T-helper 1 cell treated with Interleukin-12 subunit alpha and Interleukin-12 subunit beta and Interleukin-4 antibody, amounts not matched to agents 30 ng/mL and 1 ng/mL, for 36 hours (primary cell): ENCODE measurements around the gene ZNF534. TPM values are rescaled to one million over a fixed set of nuclear protein-coding genes. Genes with fewer than 3 reads are reported as not detected.
"Not testable (repeated sequence)": the region's sequence is repeated elsewhere in the genome, so short reads cannot be mapped to it uniquely, and the experiment has no call there.

Source experiments
- intact Hi-C: fragments of 100-400 bp; cut with micrococcal nuclease; formaldehyde crosslinking; loops from one replicate; pipeline ENCODE4 v1.15.1; 2024
- total RNA-seq: library from RNA; stranded (reverse); gene quantifications from 2 replicates; pipeline ENCODE4 v1.2.3, GENCODE V29; 2022

ZNF534 gene
- total RNA-seq, 1 donor from 2014 or later = not detected

DNA sequence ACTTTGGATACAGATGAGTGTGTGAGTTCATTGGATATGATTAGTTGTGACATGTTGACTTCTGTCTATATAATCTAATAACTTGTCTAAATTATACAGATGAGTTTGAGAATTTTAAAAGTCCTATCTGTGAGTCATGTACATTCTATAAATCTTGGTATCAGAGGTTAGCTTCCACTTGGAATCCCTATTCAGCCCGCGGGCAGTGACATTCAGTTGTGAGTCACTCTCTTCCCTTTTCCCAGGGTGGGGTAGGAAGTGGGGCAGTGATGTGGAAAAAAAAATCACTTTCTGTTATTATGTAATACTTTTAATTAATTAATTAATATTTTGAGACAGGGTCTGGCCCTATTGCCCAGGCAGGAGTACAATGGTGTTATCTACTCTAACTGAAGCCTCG is 65.6 kb downstream of the ZNF534 start:
- intact Hi-C loops = no loop called here

DNA sequence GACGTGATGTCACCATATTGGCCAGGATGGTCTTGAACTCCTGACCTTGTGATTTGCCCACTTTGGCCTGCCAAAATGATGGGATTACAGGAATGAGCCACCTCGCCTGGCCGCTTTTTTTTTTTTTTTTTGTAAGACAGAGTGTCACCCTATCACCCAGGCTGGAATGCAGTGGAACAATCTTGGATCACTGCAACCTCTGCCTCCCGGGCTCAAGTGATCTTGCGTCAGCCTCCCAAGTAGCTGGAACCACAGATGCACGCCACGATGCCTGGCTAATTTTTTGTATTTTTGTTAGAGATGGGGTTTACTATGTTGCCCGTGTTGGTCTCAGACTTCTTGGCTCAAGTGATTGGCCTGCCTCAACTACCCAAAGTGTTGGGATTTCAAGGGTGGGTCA is 69.6 kb downstream of the ZNF534 start:
- intact Hi-C loops = no loop called here

DNA sequence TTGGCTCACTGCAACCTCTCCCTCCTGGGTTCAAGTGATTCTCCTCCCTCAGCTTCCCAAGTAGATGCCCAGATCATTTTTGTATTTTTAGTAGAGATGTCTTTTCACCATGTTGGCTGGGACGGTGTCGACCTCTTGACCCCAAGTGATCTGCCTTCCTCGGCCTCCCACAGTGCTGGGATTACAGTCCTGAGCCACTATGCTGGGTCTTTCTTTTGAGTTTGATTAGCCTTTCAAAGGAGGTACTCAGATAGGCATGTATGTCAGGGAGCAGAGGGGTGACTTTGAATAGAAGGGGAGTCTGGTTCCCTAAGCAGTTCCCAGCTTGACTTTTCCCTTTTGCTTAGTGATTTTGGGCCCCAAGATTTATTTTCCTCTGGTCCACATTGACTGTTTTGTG is 71.5 kb downstream of the ZNF534 start:
- intact Hi-C loops = not testable (repeated sequence)

DNA sequence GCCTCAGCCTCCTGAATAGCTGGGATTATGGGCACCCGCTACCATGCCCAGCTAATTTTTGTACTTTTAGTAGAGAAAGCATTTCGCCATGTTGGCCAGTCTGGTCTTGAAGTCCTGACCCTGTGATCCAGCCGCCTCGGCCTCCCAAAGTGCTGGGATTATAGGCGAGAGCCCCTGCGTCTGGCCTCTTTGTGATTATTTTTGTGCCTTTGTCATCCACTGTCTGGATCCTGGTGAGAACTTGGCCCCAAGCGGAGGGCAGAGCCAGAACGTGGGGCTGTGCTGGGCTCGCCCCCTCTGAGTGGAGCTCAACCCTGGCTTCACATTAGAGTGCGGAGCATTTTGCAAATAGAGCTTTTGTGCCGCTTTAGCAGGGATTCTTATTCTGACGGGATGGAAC is 72.0 kb downstream of the ZNF534 start:
- intact Hi-C loops = not testable (repeated sequence)

Other genes with a start within 250 kb of the ZNF534 start
- gene PPP2R1A, start 239.1 kb upstream of the ZNF534 start, total RNA-seq = 203 and 217 TPM in 2 replicates
- 15.9 and 18.4 TPM in 2 replicates for gene ZNF766, start 159.6 kb upstream of the ZNF534 start, total RNA-seq
- gene ZNF480, start 132.0 kb upstream of the ZNF534 start, total RNA-seq = 12.0 and 16.2 TPM in 2 replicates
- gene ZNF610, start 92.9 kb upstream of the ZNF534 start, total RNA-seq = 0.39 and 0.73 TPM in 2 replicates
- 7.6 and 9.0 TPM in 2 replicates for gene ZNF880, start 59.2 kb upstream of the ZNF534 start, total RNA-seq
- 12.4 and 14.1 TPM in 2 replicates for gene ZNF528, start 31.3 kb upstream of the ZNF534 start, total RNA-seq
- gene ZNF578, start 24.4 kb downstream of the ZNF534 start, total RNA-seq = 0.22 and 0.37 TPM in 2 replicates
- 27.4 and 28.2 TPM in 2 replicates for gene ZNF808, start 98.5 kb downstream of the ZNF534 start, total RNA-seq
- 26.8 and 29.1 TPM in 2 replicates for gene ZNF701, start 141.1 kb downstream of the ZNF534 start, total RNA-seq
- gene ZNF83, start 209.2 kb downstream of the ZNF534 start, total RNA-seq = 40.7 and 42.6 TPM in 2 replicates